ENCODE results near the gene TPI1. TPM values are rescaled to one million over a fixed set of nuclear protein-coding genes. Genes with fewer than 3 reads are reported as not detected.

The TPI1 gene
- total RNA-seq, 1 experiment from 2014 or later, result 1,259 TPM

- no TSS peak for BruUV-seq (replicated peaks)
- Histone ChIP-seq H3K27ac (ENCODE audit: low read length) (no peak overlapping the region), H3K4me1 (ENCODE audit: insufficient read depth, low read length) (no peaks in the 10 kb centered on the region), H3K4me2 (ENCODE audit: low read length) (no peak overlapping the region), H2AFZ (ENCODE audit: low read length) (no peak overlapping the region), H3K79me2 (ENCODE audit: low read length) (no peaks in the 10 kb centered on the region), H3K4me3 (ENCODE audit: low read length) (no peak overlapping the region), H3F3A (ENCODE audit: low read length, unreplicated experiment) (no peaks in the 10 kb centered on the region), H3K27me3 (ENCODE audit: low read length) (no peaks in the 10 kb centered on the region), H4K20me1 (ENCODE audit: low read length) (no peaks in the 10 kb centered on the region), H3K36me3 (ENCODE audit: low read depth, low read length) (peaks cover 30% of the 10 kb centered on the region), H3K9me2 (replicated peaks; ENCODE audit: low read length) (no peaks in the 10 kb centered on the region), H3K9ac (ENCODE audit: low read length) (no peak overlapping the region), H3K9me3 (ENCODE audit: low read length) (no peaks in the 10 kb centered on the region)
- no peak for DNase-seq
- POLR2A ChIA-PET (ENCODE audit: unreplicated experiment), result no interaction called here
- no peak for ATAC-seq
- TF ChIP-seq EZH2 (IDR thresholded peaks at IDR 0.05; ENCODE audit: low read length, unreplicated experiment), result no peak
- CTCF ChIA-PET, result no interaction called here
- intact Hi-C loops (cut with micrococcal nuclease), result no loop called here
Measured at GRCh38 chr12:6860942-6861341, 6.4 kb upstream of the TPI1 start.

DNA sequence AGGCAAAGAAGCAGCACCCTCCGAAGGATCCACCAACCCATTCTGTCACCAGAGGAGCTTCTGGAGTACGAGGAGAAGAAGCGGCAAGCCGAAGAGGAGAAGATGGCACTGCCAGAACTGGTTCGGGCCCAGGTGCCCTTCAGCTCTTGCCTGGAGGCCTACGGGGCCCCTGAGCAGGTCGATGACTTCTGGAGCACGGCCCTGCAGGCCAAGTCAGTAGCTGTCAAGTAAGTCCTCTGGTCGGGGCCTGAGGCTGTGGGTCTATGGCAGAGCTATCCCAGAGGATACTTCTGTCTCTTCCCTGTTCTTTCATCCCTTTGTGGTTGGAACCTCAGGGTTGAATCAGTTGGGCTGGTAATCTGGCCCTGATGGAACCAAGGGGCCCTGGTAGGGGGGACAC lies 5.9 kb upstream of the TPI1 start:
- CTCF ChIA-PET, result interaction anchor here (0.6 kb wide), 1 partner anchor 11 kb away, joined by 5 read pairs; no protein-coding TSS in a partner anchor
- Histone ChIP-seq H2AFZ (ENCODE audit: low read length) (no peak overlapping the region), H3K9me2 (replicated peaks; ENCODE audit: low read length) (no peaks in the 10 kb centered on the region), H3K27ac (ENCODE audit: low read length) (no peak overlapping the region), H3F3A (ENCODE audit: low read length, unreplicated experiment) (no peaks in the 10 kb centered on the region), H4K20me1 (ENCODE audit: low read length) (no peaks in the 10 kb centered on the region), H3K36me3 (ENCODE audit: low read depth, low read length) (peaks cover 30% of the 10 kb centered on the region), H3K9me3 (ENCODE audit: low read length) (no peaks in the 10 kb centered on the region), H3K79me2 (ENCODE audit: low read length) (no peaks in the 10 kb centered on the region), H3K9ac (ENCODE audit: low read length) (no peak overlapping the region), H3K4me2 (ENCODE audit: low read length) (no peak overlapping the region), H3K4me3 (ENCODE audit: low read length) (no peak overlapping the region), H3K27me3 (ENCODE audit: low read length) (no peaks in the 10 kb centered on the region), H3K4me1 (ENCODE audit: insufficient read depth, low read length) (peaks cover under 1% of the 10 kb centered on the region; the same call in 1 of the 2 replicates)
- intact Hi-C loops (cut with micrococcal nuclease), result no loop called here
- TF ChIP-seq EZH2phosphoT487 (IDR thresholded peaks at IDR 0.05; ENCODE audit: borderline replicate concordance, low read length) (no peak), EZH2 (IDR thresholded peaks at IDR 0.05; ENCODE audit: low read length, unreplicated experiment) (no peak), CTCF (conservative IDR thresholded peaks at IDR 0.05; ENCODE audit: low read depth, low read length) (no peak)
- POLR2A ChIA-PET (ENCODE audit: unreplicated experiment), result no interaction called here
- ATAC-seq (no peak), DNase-seq (no peak)
- no TSS peak for BruUV-seq (replicated peaks)

GRCh38 chr12:6863033-6863432 lies 4.3 kb upstream of the TPI1 start:
- H3K9ac ChIP-seq (ENCODE audit: low read length), result no peak overlapping the region
- H4K20me1 ChIP-seq (ENCODE audit: low read length), result peaks cover under 1% of the 10 kb centered on the region
- H3K4me3 ChIP-seq (ENCODE audit: low read length), result no peak overlapping the region
- BruUV-seq (replicated peaks), result no TSS peak
- POLR2A ChIA-PET (ENCODE audit: unreplicated experiment), result no interaction called here
- H3K9me2 ChIP-seq (replicated peaks; ENCODE audit: low read length), result no peaks in the 10 kb centered on the region
- H3K4me2 ChIP-seq (ENCODE audit: low read length), result no peak overlapping the region
- H3K27me3 ChIP-seq (ENCODE audit: low read length), result no peaks in the 10 kb centered on the region
- intact Hi-C loops (cut with micrococcal nuclease), result no loop called here
- no peak for DNase-seq
- no peak overlapping the region for H3K27ac ChIP-seq (ENCODE audit: low read length)
- H3K79me2 ChIP-seq (ENCODE audit: low read length), result peaks cover 7% of the 10 kb centered on the region
- CTCF ChIA-PET, result no interaction called here
- no peak for ATAC-seq
- no peaks in the 10 kb centered on the region for H3F3A ChIP-seq (ENCODE audit: low read length, unreplicated experiment)
- H3K4me1 ChIP-seq (ENCODE audit: insufficient read depth, low read length), result peaks cover 8% of the 10 kb centered on the region; the same call in 1 of the 2 replicates
- no peak overlapping the region for H2AFZ ChIP-seq (ENCODE audit: low read length)
- no peaks in the 10 kb centered on the region for H3K9me3 ChIP-seq (ENCODE audit: low read length)
- H3K36me3 ChIP-seq (ENCODE audit: low read depth, low read length), result peaks cover 16% of the 10 kb centered on the region
- TF ChIP-seq EZH2phosphoT487 (IDR thresholded peaks at IDR 0.05; ENCODE audit: borderline replicate concordance, low read length), result no peak
- no peak for TF ChIP-seq CTCF (conservative IDR thresholded peaks at IDR 0.05; ENCODE audit: low read depth, low read length)
- TF ChIP-seq EZH2 (IDR thresholded peaks at IDR 0.05; ENCODE audit: low read length, unreplicated experiment), result no peak
